Tibial nerve (tissue), 4 donors: ENCODE results near the gene MYO3B. TPM values are rescaled to one million over a fixed set of nuclear protein-coding genes. Genes with fewer than 3 reads are reported as not detected.
A peak's percentile ranks its signal among the peaks of the same experiment; 100 is the strongest.

ENCODE experiments used
- DNase-seq, 2 donors: peaks; one replicate each; pipeline ENCODE4 v3.0.0-alpha.2; 2019; ENCODE audit warnings: low spot score in 2 of 2
- H3K27ac ChIP-seq, 4 donors: fragments of 200-600 bp; sonication (generic) in 3 of 4; one replicate each; pipeline ENCODE4 v1.5.1; 2017 to 2019; ENCODE audit warnings: mild to moderate bottlenecking in 1 of 4
- H3K27me3 ChIP-seq, 2 donors: fragments of 200-600 bp; sonication (generic) in 1 of 2; one replicate each; pipeline versions ENCODE4 v1.5.1 to v1.6.0; 2017 to 2019
- H3K36me3 ChIP-seq, 3 donors: fragments of 200-600 bp; sonication (generic); one replicate each; pipeline ENCODE4 v1.5.1; 2018 to 2019
- H3K4me1 ChIP-seq, 4 donors: fragments of 200-600 bp; sonication (generic) in 3 of 4; one replicate each; pipeline ENCODE4 v1.5.1; 2017 to 2019
- H3K4me3 ChIP-seq, 4 donors: fragments of 200-600 bp; sonication (generic) in 3 of 4; one replicate each; pipeline ENCODE4 v1.5.1; 2017 to 2019; ENCODE audit warnings: mild to moderate bottlenecking in 1 of 4, moderate library complexity in 1 of 4
- H3K9me3 ChIP-seq, 4 donors: fragments of 200-600 bp; sonication (generic) in 3 of 4; one replicate each; pipeline ENCODE4 v1.5.1; 2017 to 2019
- CTCF ChIP-seq, 5 experiments: fragments of 200-600 bp in 3 of 5; fragments of 450-650 bp in 2 of 5; sonication (generic) in 3 of 5; IDR thresholded peaks; one replicate each; pipeline ENCODE4 v1.5.1; 2016 to 2019; ENCODE audit warnings: antibody characterized with exemption in 5 of 5, mild to moderate bottlenecking in 3 of 5, moderate library complexity in 2 of 5
- EP300 ChIP-seq, 2 donors: sonication (generic); formaldehyde crosslinking; IDR thresholded peaks; one replicate each; pipeline ENCODE4 v1.6.1; 2017; ENCODE audit warnings: antibody characterized with exemption in 2 of 2, mild to moderate bottlenecking in 1 of 2
- POLR2A ChIP-seq, 2 donors: fragments of 450-650 bp; IDR thresholded peaks; one replicate each; pipeline ENCODE4 v1.6.1; 2017; ENCODE audit warnings: antibody characterized with exemption in 2 of 2, mild to moderate bottlenecking in 2 of 2, moderate library complexity in 2 of 2
- WGBS, 2 donors: methylation state at CpG; one replicate each; pipeline ENCODE4 v1.1.5; 2018; 5-methylcytosine and 5-hydroxymethylcytosine counted together
- total RNA-seq, 4 donors: library from RNA; depleted of rRNA; stranded (reverse); fragments of >200 nt; gene quantifications; one replicate each; pipeline ENCODE4 v1.1.0, GENCODE V29; 2016

The MYO3B gene
- total RNA-seq, 4 donors from 2014 or later: 0.22 to 0.63 (median 0.39) TPM; not detected in 1

- no peaks in the 10 kb centered on the region for H3K9me3 ChIP-seq
- peak overlapping the region in 1 of 4 donors; percentile 74 for H3K27ac ChIP-seq
- H3K36me3 ChIP-seq: no peaks in the 10 kb centered on the region
- H3K4me1 ChIP-seq: peaks cover 0 to 14% (median 3%) of the 10 kb centered on the region in 4 donors
- TF ChIP-seq POLR2A (IDR thresholded peaks at IDR 0.05): no peak
- H3K27me3 ChIP-seq: peaks cover 0 to 6% of the 10 kb centered on the region in 2 donors
- H3K4me3 ChIP-seq: no peak overlapping the region
- WGBS, 2 donors: 86 to 94% methylated on average over 1 of the region's 1 CpG
- no peak for DNase-seq
Measured at GRCh38 chr2:170500104-170500503, 322.2 kb downstream of the MYO3B start.

GRCh38 chr2:170500770-170501169 lies 322.8 kb downstream of the MYO3B start:
- Histone ChIP-seq H3K4me1 (peaks cover 0 to 20% (median 5%) of the 10 kb centered on the region in 4 donors), H3K9me3 (no peaks in the 10 kb centered on the region), H3K4me3 (no peak overlapping the region), H3K36me3 (no peaks in the 10 kb centered on the region), H3K27ac (peak overlapping the region in 2 of 4 donors; percentile 65 to 74), H3K27me3 (peaks cover 0 to 4% of the 10 kb centered on the region in 2 donors)
- peak in 1 of 2 donors; percentile 49 for DNase-seq
- TF ChIP-seq EP300 (IDR thresholded peaks at IDR 0.05) (no peak), POLR2A (IDR thresholded peaks at IDR 0.05) (no peak), CTCF (IDR thresholded peaks at IDR 0.05) (no peak)
- WGBS, 2 donors: 31 to 36% methylated on average over 5 of the region's 5 CpGs

GRCh38 chr2:170501421-170502043 lies 323.6 kb downstream of the MYO3B start:
- no peaks in the 10 kb centered on the region for H3K27me3 ChIP-seq
- H3K9me3 ChIP-seq: no peaks in the 10 kb centered on the region
- WGBS, 2 donors: 67 to 72% methylated on average over 6 of the region's 6 CpGs
- H3K27ac ChIP-seq: peak overlapping the region in 2 of 4 donors; percentile 65 to 74
- no peak for TF ChIP-seq CTCF (IDR thresholded peaks at IDR 0.05)
- no peak overlapping the region for H3K4me3 ChIP-seq
- H3K36me3 ChIP-seq: no peaks in the 10 kb centered on the region
- H3K4me1 ChIP-seq: peaks cover 0 to 28% (median 9%) of the 10 kb centered on the region in 4 donors
- DNase-seq: no peak

GRCh38 chr2:170502361-170503130 lies 324.6 kb downstream of the MYO3B start:
- Histone ChIP-seq H3K27ac (no peak overlapping the region), H3K4me3 (no peak overlapping the region), H3K9me3 (no peaks in the 10 kb centered on the region), H3K27me3 (no peaks in the 10 kb centered on the region), H3K4me1 (peaks cover 0 to 31% (median 10%) of the 10 kb centered on the region in 4 donors), H3K36me3 (no peaks in the 10 kb centered on the region)
- no peak for DNase-seq
- TF ChIP-seq CTCF (IDR thresholded peaks at IDR 0.05) (no peak), EP300 (IDR thresholded peaks at IDR 0.05) (no peak), POLR2A (IDR thresholded peaks at IDR 0.05) (no peak)
- WGBS, 2 donors: 71 to 72% methylated on average over 8 of the region's 8 CpGs

- Histone ChIP-seq H3K27ac (no peak overlapping the region), H3K9me3 (no peaks in the 10 kb centered on the region), H3K4me3 (no peak overlapping the region), H3K27me3 (no peaks in the 10 kb centered on the region), H3K4me1 (peaks cover 0 to 31% (median 10%) of the 10 kb centered on the region in 4 donors), H3K36me3 (no peaks in the 10 kb centered on the region)
- DNase-seq: no peak
- WGBS, 2 donors: 47 to 73% methylated on average over 2 to 3 of the region's 3 CpGs
- TF ChIP-seq CTCF (IDR thresholded peaks at IDR 0.05) (no peak), POLR2A (IDR thresholded peaks at IDR 0.05) (no peak), EP300 (IDR thresholded peaks at IDR 0.05) (no peak)
Measured at GRCh38 chr2:170503563-170503962, 325.6 kb downstream of the MYO3B start.
